Endometrial microvascular endothelial cells (primary cell): Measurements from ENCODE around the gene APBA3. TPM values are rescaled to one million over a fixed set of nuclear protein-coding genes. Genes with fewer than 3 reads are reported as not detected.

ENCODE experiments used
- in situ Hi-C: cut with HindIII; loops from 2 replicates; pipeline ENCODE4 v1.10.0; 2017; ENCODE audit warnings: low sequenced_read_pairs, low pct_unique_long_range_greater_than_20kb; ENCODE audit errors: inconsistent ontology term
- total RNA-seq: library from RNA; depleted of rRNA; stranded (reverse); fragments of >200 nt; gene quantifications from one replicate; pipeline ENCODE4 v1.2.3, GENCODE V29; 2015; ENCODE audit errors: inconsistent ontology term

Gene APBA3
- total RNA-seq, 1 donor from 2014 or later, result 46.8 TPM

GRCh38 chr19:3790941-3791340 is 29.4 kb upstream of the APBA3 start:
- in situ Hi-C loops, result no loop called here

- in situ Hi-C loops, result no loop called here
These were observed 28.8 kb upstream of the APBA3 start for GRCh38 chr19:3790209-3790734.

GRCh38 chr19:3788996-3789778 is 27.7 kb upstream of the APBA3 start:
- in situ Hi-C loops, result no loop called here

- in situ Hi-C loops, result no loop called here
These were observed 24.7 kb upstream of the APBA3 start, which contains the start of gene MATK for GRCh38 chr19:3785938-3786824. TSS of gene MATK (minus strand) at chr19:3786381. CDS start at chr19:3785135, 1,246 bp downstream.

- in situ Hi-C loops, result no loop called here
These were observed 24.0 kb upstream of the APBA3 start for GRCh38 chr19:3785451-3785937.

GRCh38 chr19:3784607-3785450 is 23.3 kb upstream of the APBA3 start:
- in situ Hi-C loops, result no loop called here

GRCh38 chr19:3783660-3784584 is 22.4 kb upstream of the APBA3 start:
- in situ Hi-C loops, result no loop called here

GRCh38 chr19:3782903-3783302 is 21.4 kb upstream of the APBA3 start:
- in situ Hi-C loops, result no loop called here

- in situ Hi-C loops, result no loop called here
These were observed 20.8 kb upstream of the APBA3 start for GRCh38 chr19:3782330-3782729.

GRCh38 chr19:3781603-3782002 is 20.1 kb upstream of the APBA3 start:
- in situ Hi-C loops, result no loop called here

GRCh38 chr19:3780786-3781304 is 19.4 kb upstream of the APBA3 start:
- in situ Hi-C loops, result no loop called here

GRCh38 chr19:3778899-3779723 is 17.6 kb upstream of the APBA3 start:
- in situ Hi-C loops, result no loop called here

- in situ Hi-C loops, result no loop called here
These were observed 16.8 kb upstream of the APBA3 start for GRCh38 chr19:3778104-3778867.

GRCh38 chr19:3776479-3777040 is 15.1 kb upstream of the APBA3 start:
- in situ Hi-C loops, result no loop called here

GRCh38 chr19:3775831-3776230 is 14.3 kb upstream of the APBA3 start:
- in situ Hi-C loops, result no loop called here

- in situ Hi-C loops, result no loop called here
These were observed 13.9 kb upstream of the APBA3 start for GRCh38 chr19:3775374-3775711.
